T-helper 1 cell (primary cell): ENCODE results near the gene SMCO4.

Experiments
- DNase-seq, 5 donors: peaks; one replicate each; pipeline ENCODE4 v3.0.0-alpha.2; 2012 to 2020

The SMCO4 gene

GRCh38 chr11:93528757-93529645 lies 14.2 kb downstream of the SMCO4 start:
- no peak for DNase-seq

DNA sequence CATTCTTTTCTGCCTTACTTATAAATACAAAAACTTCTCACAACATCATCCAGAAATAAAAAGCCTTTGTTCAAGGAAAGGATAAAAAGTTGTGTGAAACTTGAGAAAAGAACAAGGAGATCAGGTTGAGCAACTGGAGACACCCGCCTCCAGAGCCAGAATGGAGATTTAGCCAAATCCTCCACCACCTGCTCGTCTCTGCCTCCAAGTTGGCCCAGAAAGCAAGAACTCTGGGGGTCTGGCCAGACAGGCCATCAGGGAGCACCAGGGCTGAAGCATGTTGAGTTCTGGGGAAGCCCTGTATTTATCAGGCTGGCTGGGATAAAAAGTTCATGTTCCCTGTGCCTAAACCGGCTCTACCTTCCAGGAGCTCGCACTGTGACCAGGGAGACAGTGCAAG lies 14.9 kb downstream of the SMCO4 start:
- DNase-seq, result no peak

DNA sequence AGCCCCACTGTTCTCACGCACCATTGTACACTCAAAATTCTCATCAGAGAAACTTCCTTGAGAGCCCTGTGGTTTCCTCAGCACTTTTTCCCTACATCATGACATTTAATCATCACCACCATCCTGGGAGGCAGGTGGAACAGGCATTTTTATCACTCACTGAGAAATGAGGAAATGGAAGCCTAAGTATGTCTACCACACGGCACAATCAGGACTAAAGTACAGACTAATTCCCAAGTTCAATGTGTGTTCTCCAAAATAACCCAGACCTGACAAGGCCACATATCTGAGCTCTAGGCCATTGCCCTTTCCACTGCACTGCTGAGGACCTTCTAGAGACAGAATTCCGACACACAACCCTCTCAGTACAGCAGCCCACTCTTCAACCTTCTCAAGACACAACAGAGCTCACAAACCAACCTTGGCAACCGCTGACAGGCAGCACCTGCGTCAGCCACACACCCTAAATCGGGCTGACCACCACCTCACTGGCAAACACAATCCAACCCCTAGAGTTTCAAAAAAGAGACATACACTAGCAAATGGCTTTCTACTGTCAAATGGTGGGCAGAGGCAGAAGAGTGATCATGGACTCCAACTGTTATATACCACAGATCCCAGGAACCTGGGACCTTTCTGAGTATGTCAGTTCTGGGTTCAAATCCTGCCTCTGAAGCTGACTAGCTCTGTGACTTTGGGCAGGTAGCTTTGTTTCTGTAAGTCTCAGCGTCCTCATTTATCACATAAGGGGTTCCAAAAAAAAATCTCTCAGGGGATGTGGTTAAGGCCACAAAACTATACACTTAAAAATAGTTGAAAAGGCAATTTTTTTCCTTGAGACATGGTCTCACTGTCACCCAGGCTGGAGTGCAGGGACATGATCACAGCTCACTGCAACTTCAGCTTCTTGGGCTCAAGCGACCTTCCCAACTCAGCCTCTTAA lies 16.3 kb downstream of the SMCO4 start:
- no peak for DNase-seq

DNA sequence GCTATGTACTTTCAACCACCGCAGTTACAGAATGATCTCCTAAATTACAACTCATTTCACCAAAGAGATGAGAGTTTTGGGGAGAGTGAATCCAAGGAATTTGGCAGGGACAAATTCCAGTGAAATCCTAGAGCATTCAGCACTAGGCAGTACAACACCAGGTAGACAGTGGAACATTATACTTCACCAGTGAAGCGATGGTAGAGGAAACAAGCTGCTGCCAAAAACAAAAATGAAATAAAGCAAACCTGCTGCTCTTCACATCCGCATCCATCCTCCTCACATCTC lies 16.9 kb downstream of the SMCO4 start:
- DNase-seq, result no peak

- peak in 1 of 5 donors; percentile 51 for DNase-seq
These were observed 17.4 kb downstream of the SMCO4 start for GRCh38 chr11:93525601-93526345.

DNA sequence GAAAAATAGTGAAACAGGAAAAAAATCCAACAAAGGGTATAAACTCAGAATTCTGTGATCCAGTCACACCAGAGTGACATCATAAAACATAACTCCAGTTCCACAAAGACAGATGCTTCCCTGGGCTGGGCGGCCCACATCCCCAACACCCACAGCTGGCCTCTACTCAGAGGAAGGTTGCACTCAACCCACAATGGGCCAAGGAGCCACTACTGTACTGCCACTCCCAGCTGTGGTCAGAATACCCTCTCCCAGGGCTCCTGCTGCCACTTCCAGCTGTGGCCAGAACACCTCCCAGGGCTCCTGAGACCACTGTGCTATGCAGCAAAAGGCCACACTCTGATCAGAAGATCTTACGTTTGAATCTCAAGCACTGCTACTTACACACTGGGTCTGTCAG lies 18.3 kb downstream of the SMCO4 start:
- no peak for DNase-seq

GRCh38 chr11:93524173-93524536 lies 19.0 kb downstream of the SMCO4 start:
- DNase-seq, result no peak

DNA sequence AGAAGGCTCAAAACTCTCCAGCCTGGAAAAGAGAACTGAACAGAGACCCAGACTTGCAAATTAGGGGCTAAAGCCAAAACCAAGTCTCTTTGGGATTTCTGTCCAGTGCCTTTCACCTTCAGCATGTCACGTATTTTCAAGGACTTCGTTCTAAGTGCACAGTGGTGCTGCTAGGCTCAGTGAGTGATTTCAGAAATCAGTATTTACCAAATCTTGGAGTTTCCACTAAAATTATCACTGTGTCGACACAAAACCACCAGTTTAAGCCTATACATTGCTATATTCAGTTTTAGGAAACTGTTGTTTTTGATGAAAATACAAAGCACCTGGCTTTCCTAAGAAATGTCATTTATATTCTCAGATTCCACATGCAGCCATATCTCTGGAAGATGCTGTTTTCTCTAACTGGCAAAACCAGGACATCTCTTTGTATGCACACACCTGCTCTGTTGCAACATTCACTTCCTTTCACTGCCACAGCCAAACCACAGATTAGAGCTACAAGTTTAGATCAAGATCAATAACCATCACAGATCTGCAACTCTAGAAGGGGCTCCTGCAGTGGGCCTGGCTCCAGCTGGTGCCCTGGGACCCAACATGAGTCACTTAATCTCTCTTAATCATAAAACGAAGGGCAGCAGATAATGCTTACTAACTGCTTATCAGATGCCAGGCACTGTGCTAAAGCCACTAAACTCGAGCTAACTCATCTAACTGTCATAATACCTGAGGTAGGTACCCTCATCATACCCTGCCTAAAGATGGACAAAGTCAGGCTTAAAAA lies 22.3 kb downstream of the SMCO4 start:
- peak in 1 of 5 donors; percentile 60 for DNase-seq

DNA sequence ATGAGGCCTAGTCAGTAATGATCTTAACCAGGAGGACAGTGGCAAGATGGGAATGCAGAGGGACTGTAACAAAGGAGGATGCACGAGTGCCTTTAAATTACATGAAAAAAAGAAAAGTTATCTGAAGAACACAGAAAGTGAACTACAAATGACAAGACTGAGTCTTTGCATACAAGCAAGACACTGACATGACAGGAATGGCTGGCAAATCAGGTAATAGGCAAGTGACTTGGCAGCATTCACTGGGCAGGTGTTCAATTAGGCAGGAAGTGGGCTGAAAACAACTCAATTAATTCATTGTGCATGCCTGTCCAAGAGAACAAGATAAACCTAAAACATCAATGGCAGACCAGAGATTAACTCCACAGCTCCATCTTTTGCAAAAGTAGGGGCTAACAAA lies 24.0 kb downstream of the SMCO4 start:
- DNase-seq, result no peak

GRCh38 chr11:93518081-93518480 lies 25.1 kb downstream of the SMCO4 start:
- no peak for DNase-seq

- no peak for DNase-seq
These were observed 25.6 kb downstream of the SMCO4 start for GRCh38 chr11:93517611-93518010.

GRCh38 chr11:93517041-93517440 lies 26.1 kb downstream of the SMCO4 start:
- no peak for DNase-seq

DNA sequence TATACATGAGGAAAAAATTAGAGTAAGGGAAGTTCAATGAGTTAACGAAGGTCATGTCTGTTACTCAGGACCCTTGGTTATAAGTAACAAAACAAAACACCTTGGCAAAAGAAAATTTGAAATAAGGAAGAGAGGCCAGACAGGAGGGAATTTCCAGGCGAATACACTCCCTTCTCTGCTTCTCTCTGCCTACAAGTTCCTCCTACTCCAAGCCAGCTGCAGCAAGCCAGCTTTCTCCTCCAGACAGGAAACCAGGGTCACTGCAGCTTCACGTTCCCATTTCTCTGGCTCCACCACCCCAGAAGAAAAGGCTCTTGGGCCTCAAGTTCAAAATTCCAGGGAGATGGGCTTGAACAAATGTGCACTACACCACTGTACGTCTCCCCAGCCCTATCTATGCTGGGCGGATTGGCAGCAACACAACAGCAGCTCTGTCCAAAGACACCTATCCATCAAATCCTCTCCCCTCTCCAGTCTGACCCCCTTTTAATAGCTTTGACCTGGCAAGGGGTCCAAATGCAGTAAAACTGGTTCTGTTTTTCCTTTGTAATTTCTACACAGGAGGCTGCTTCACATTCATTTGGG lies 27.7 kb downstream of the SMCO4 start:
- DNase-seq, result no peak

DNA sequence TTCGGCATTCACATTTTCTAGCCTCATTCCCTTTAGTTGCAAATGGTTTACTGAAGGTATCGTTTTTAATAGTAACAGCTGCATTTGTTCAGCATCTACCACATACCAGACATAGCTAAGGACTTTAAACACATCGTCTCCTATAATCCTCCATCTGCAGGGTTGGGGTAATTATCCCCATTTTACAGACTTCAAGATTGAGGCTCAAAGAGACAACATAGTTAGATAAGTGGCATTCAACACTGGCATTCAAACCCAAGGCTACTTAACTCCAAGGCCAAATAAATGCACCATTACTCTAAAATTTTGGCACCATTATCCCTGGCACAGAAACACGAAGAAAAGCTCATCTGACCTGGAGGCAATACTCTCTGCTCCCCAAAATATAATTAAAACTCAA lies 28.5 kb downstream of the SMCO4 start:
- no peak for DNase-seq

DNA sequence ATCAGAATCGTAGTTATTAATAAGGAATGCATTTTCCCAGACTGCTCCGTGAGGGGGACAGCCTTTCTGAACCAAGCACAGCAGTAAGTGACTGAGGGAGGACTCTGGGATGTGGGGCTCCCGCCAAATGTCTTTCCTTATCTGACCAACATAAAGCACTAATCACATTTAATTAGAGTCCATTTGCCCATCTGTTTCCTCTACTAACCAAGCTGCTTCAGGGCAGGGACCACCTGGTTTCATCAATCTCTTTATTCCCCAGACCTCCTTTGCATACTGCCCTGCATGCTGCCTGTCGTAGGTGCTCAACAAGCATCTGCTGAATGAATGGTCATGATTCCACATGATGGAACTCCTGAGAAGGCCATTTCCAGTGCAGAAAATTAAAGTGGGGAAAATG lies 29.4 kb downstream of the SMCO4 start:
- DNase-seq, result no peak

GRCh38 chr11:93512949-93513667 lies 30.1 kb downstream of the SMCO4 start:
- DNase-seq, result no peak

DNA sequence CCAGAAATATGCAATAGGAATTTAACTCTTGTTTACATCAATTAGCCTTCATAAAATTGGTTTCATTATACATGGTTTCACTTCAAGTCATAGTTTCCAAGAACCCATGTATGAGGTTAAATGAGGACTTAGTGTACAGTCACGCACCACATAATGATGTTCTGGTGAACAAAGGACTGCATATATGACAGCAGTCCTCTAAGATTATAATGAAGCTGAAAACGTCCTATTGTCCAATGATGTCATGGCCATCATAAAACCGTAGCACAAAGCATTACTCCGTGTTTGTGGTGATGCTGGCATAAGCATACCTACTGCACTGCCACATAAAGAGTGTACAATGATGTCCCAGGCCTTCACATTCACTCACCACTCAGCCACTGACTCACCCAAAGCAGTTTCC lies 31.1 kb downstream of the SMCO4 start:
- peak in 1 of 5 donors; percentile 83 for DNase-seq

- DNase-seq, result no peak
These were observed 32.9 kb downstream of the SMCO4 start for GRCh38 chr11:93510196-93510873.

- no peak for DNase-seq
These were observed 35.7 kb downstream of the SMCO4 start for GRCh38 chr11:93507517-93507916.

- DNase-seq, result no peak
These were observed 37.5 kb downstream of the SMCO4 start for GRCh38 chr11:93505703-93506102.
